Smooth muscle cell of the brain vasculature (primary cell): Measurements from ENCODE around the gene AHI1.

Source experiments
- DNase-seq: peaks from one replicate; pipeline ENCODE4 v3.0.0-alpha.2; 2012; ENCODE audit warnings: low read depth, low spot score

The AHI1 gene

GRCh38 chr6:135451617-135452190 is 45.8 kb downstream of the AHI1 start:
- DNase-seq = peak; percentile 13

- no peak for DNase-seq
Measured at GRCh38 chr6:135449246-135449645, 48.3 kb downstream of the AHI1 start.

GRCh38 chr6:135440087-135440792 is 57.3 kb downstream of the AHI1 start:
- no peak for DNase-seq

GRCh38 chr6:135439549-135439948 is 58.0 kb downstream of the AHI1 start:
- no peak for DNase-seq

GRCh38 chr6:135438907-135439535 is 58.5 kb downstream of the AHI1 start:
- DNase-seq = no peak

GRCh38 chr6:135434991-135435390 is 62.5 kb downstream of the AHI1 start:
- no peak for DNase-seq

- no peak for DNase-seq
Measured at GRCh38 chr6:135434095-135434494, 63.4 kb downstream of the AHI1 start.

- no peak for DNase-seq
Measured at GRCh38 chr6:135428078-135428477, 69.5 kb downstream of the AHI1 start.

- no peak for DNase-seq
Measured at GRCh38 chr6:135426833-135427232, 70.7 kb downstream of the AHI1 start.

GRCh38 chr6:135424385-135424784 is 73.2 kb downstream of the AHI1 start:
- DNase-seq = no peak

- DNase-seq = peak; percentile 20
Measured at GRCh38 chr6:135423649-135424128, 73.9 kb downstream of the AHI1 start.

GRCh38 chr6:135419162-135419561 is 78.4 kb downstream of the AHI1 start:
- no peak for DNase-seq

- DNase-seq = no peak
Measured at GRCh38 chr6:135418040-135418760, 79.3 kb downstream of the AHI1 start.

- DNase-seq = no peak
Measured at GRCh38 chr6:135412761-135413160, 84.8 kb downstream of the AHI1 start.

GRCh38 chr6:135411849-135412248 is 85.7 kb downstream of the AHI1 start:
- DNase-seq = no peak

GRCh38 chr6:135411339-135411738 is 86.2 kb downstream of the AHI1 start:
- no peak for DNase-seq

GRCh38 chr6:135410856-135411255 is 86.7 kb downstream of the AHI1 start:
- DNase-seq = no peak

- DNase-seq = no peak
Measured at GRCh38 chr6:135403584-135403983, 94.0 kb downstream of the AHI1 start.

GRCh38 chr6:135402311-135402710 is 95.2 kb downstream of the AHI1 start:
- DNase-seq = no peak

- no peak for DNase-seq
Measured at GRCh38 chr6:135397172-135397952, 100.2 kb downstream of the AHI1 start.

- no peak for DNase-seq
Measured at GRCh38 chr6:135395136-135395535, 102.4 kb downstream of the AHI1 start.
